Astrocyte (in vitro differentiated cells and primary cell): ENCODE measurements around the gene TMEM179.

Source experiments
- CTCF ChIP-seq: IDR thresholded peaks from 2 replicates; pipeline ENCODE4 v1.5.1; 2011; ENCODE audit warnings: low read depth, mild to moderate bottlenecking, inconsistent platforms, low read length, moderate library complexity; ENCODE audit not compliant: insufficient read depth
- EZH2 ChIP-seq: IDR thresholded peaks from 2 replicates; pipeline ENCODE4 v1.6.1; 2012; ENCODE audit warnings: mild to moderate bottlenecking, low read length, inconsistent platforms; ENCODE audit not compliant: insufficient read depth

GRCh38 chr14:104636131-104636530, 31.6 kb upstream of the TMEM179 start:
- no peak for TF ChIP-seq CTCF
- no peak for TF ChIP-seq EZH2
